CD4-positive, alpha-beta T cell treated with Interferon alpha-2 for 1 hour (primary cell): ENCODE results near the gene TOLLIP.
"Not testable (repeated sequence)": the region's sequence is repeated elsewhere in the genome, so short reads cannot be mapped to it uniquely, and the experiment has no call there.

Experiments
- DNase-seq, 2 donors: peaks; one replicate each; pipeline ENCODE4 v3.0.0-alpha.2; 2020 to 2022

Gene TOLLIP

GRCh38 chr11:1343391-1344055 is 34.1 kb upstream of the TOLLIP start:
- no peak for DNase-seq

- no peak for DNase-seq
Measured at GRCh38 chr11:1342946-1343345, 33.5 kb upstream of the TOLLIP start.

GRCh38 chr11:1341928-1342524 is 32.6 kb upstream of the TOLLIP start:
- no peak for DNase-seq

GRCh38 chr11:1341226-1341625 is 31.8 kb upstream of the TOLLIP start:
- DNase-seq: not testable (repeated sequence)

- DNase-seq: no peak
Measured at GRCh38 chr11:1340111-1340510, 30.7 kb upstream of the TOLLIP start.

GRCh38 chr11:1339066-1339675 is 29.7 kb upstream of the TOLLIP start:
- DNase-seq: no peak

- DNase-seq: peak in 1 of 2 donors; percentile 29
Measured at GRCh38 chr11:1338201-1339065, 29.0 kb upstream of the TOLLIP start.

GRCh38 chr11:1337647-1338007 is 28.2 kb upstream of the TOLLIP start:
- DNase-seq: no peak

GRCh38 chr11:1336836-1337646 is 27.6 kb upstream of the TOLLIP start:
- DNase-seq: peak; percentile 34 to 61

- DNase-seq: peak; percentile 51 to 66
Measured at GRCh38 chr11:1335811-1336761, 26.7 kb upstream of the TOLLIP start.

GRCh38 chr11:1335264-1335810 is 25.9 kb upstream of the TOLLIP start:
- no peak for DNase-seq

- no peak for DNase-seq
Measured at GRCh38 chr11:1333860-1334259, 24.4 kb upstream of the TOLLIP start.

- DNase-seq: no peak
Measured at GRCh38 chr11:1333091-1333772, 23.8 kb upstream of the TOLLIP start.

GRCh38 chr11:1330473-1330872 is 21.0 kb upstream of the TOLLIP start:
- no peak for DNase-seq

- DNase-seq: no peak
Measured at GRCh38 chr11:1327064-1327460, 17.6 kb upstream of the TOLLIP start.

GRCh38 chr11:1326435-1327063 is 17.1 kb upstream of the TOLLIP start:
- no peak for DNase-seq

- no peak for DNase-seq
Measured at GRCh38 chr11:1323774-1324173, 14.3 kb upstream of the TOLLIP start.

- no peak for DNase-seq
Measured at GRCh38 chr11:1317993-1318392, 8.6 kb upstream of the TOLLIP start.

GRCh38 chr11:1317432-1317831 is 8.0 kb upstream of the TOLLIP start:
- DNase-seq: no peak
